Tibial artery (tissue), 4 donors: ENCODE results near the gene AATF.

Experiments
- DNase-seq, 2 donors: peaks; one replicate each; pipeline ENCODE4 v3.0.0-alpha.2; 2019
- H3K27ac ChIP-seq, 2 donors: fragments of 200-600 bp; sonication (generic) in 1 of 2; 1 replicate in 1 of 2; 2 replicates in 1 of 2; pipeline ENCODE4 v1.5.1; 2018 to 2019; ENCODE audit warnings: mild to moderate bottlenecking in 1 of 2
- H3K27me3 ChIP-seq, 2 donors: fragments of 200-600 bp; sonication (generic) in 1 of 2; one replicate each; pipeline versions ENCODE4 v1.5.1 to v1.6.0; 2016 to 2019
- H3K36me3 ChIP-seq, 3 donors: fragments of 200-600 bp; sonication (generic) in 2 of 3; one replicate each; pipeline ENCODE4 v1.5.1; 2016 to 2019; ENCODE audit warnings: mild to moderate bottlenecking in 2 of 3
- H3K4me1 ChIP-seq, 4 donors: fragments of 200-600 bp; sonication (generic) in 2 of 4; 1 replicate in 3 of 4; 2 replicates in 1 of 4; pipeline ENCODE4 v1.5.1; 2016 to 2019
- H3K4me3 ChIP-seq, 2 donors: fragments of 200-600 bp; sonication (generic) in 1 of 2; 1 replicate in 1 of 2; 2 replicates in 1 of 2; pipeline ENCODE4 v1.5.1; 2018 to 2019; ENCODE audit warnings: mild to moderate bottlenecking in 2 of 2
- H3K9me3 ChIP-seq, 3 donors: fragments of 200-600 bp; sonication (generic) in 1 of 3; one replicate each; pipeline ENCODE4 v1.5.1; 2016 to 2019
- CTCF ChIP-seq, 2 experiments: fragments of 200-600 bp in 1 of 2; fragments of 450-650 bp in 1 of 2; IDR thresholded peaks; one replicate each; pipeline ENCODE4 v1.5.1; 2017 to 2019; ENCODE audit warnings: antibody characterized with exemption in 2 of 2, mild to moderate bottlenecking in 1 of 2, moderate library complexity in 1 of 2
- intact Hi-C: fragments of 100-400 bp; cut with DNase I; formaldehyde crosslinking; loops from one replicate; pipeline ENCODE4 v1.15.0; 2023; ENCODE audit warnings: low total_unique reads

AATF gene

GRCh38 chr17:36945140-36945539 is 3.6 kb upstream of the AATF start:
- intact Hi-C loops = loop anchor here (10.0 kb wide), 1 partner anchor 350 kb away; the partner anchor contains the start of gene DHRS11
- H3K27ac ChIP-seq = no peak overlapping the region
- H3K4me1 ChIP-seq = peaks cover 0 to 30% (median 24%) of the 10 kb centered on the region in 4 donors
- no peak overlapping the region for H3K4me3 ChIP-seq
- H3K36me3 ChIP-seq = no peaks in the 10 kb centered on the region
- DNase-seq = no peak
- TF ChIP-seq CTCF (IDR thresholded peaks at IDR 0.05) = no peak
- peaks cover 7 to 75% of the 10 kb centered on the region in 2 donors for H3K27me3 ChIP-seq
- H3K9me3 ChIP-seq = no peaks in the 10 kb centered on the region

- Histone ChIP-seq H3K27ac (no peak overlapping the region), H3K4me3 (no peak overlapping the region), H3K9me3 (no peaks in the 10 kb centered on the region), H3K27me3 (peaks cover 7 to 65% of the 10 kb centered on the region in 2 donors), H3K4me1 (peaks cover 0 to 40% (median 27%) of the 10 kb centered on the region in 4 donors), H3K36me3 (no peaks in the 10 kb centered on the region)
- intact Hi-C loops = loop anchor here (10.0 kb wide), 1 partner anchor 351 kb away; the partner anchor contains the start of gene DHRS11
- DNase-seq = no peak
- TF ChIP-seq CTCF (IDR thresholded peaks at IDR 0.05) = no peak
Observed at GRCh38 chr17:36945959-36946725, 2.6 kb upstream of the AATF start.

- TF ChIP-seq CTCF (IDR thresholded peaks at IDR 0.05) = no peak
- Histone ChIP-seq H3K9me3 (no peaks in the 10 kb centered on the region), H3K4me3 (no peak overlapping the region), H3K36me3 (no peaks in the 10 kb centered on the region), H3K4me1 (peaks cover 0 to 44% (median 27%) of the 10 kb centered on the region in 4 donors), H3K27me3 (peaks cover 7 to 59% of the 10 kb centered on the region in 2 donors), H3K27ac (no peak overlapping the region)
- intact Hi-C loops = loop anchor here (10.0 kb wide), 1 partner anchor 352 kb away; the partner anchor contains the start of gene DHRS11
- DNase-seq = no peak
Observed at GRCh38 chr17:36946726-36947091, 2.0 kb upstream of the AATF start.

- peaks cover 6 to 14% (median 8%) of the 10 kb centered on the region in 3 donors for H3K36me3 ChIP-seq
- peaks cover 0 to 31% (median 18%) of the 10 kb centered on the region in 4 donors for H3K4me1 ChIP-seq
- peak overlapping the region; percentile 91 to 95 for H3K4me3 ChIP-seq
- H3K27ac ChIP-seq = peak overlapping the region; percentile 89 to 95
- H3K27me3 ChIP-seq = peaks cover 2 to 45% of the 10 kb centered on the region in 2 donors
- DNase-seq = no peak
- no peaks in the 10 kb centered on the region for H3K9me3 ChIP-seq
- intact Hi-C loops = loop anchor here (10.0 kb wide), 1 partner anchor 353 kb away; the partner anchor contains the start of gene DHRS11
- TF ChIP-seq CTCF (IDR thresholded peaks at IDR 0.05) = no peak
Observed at GRCh38 chr17:36947922-36948716, 635 bp upstream of the AATF start.

GRCh38 chr17:36949461-36949927 is 740 bp downstream of the AATF start:
- Histone ChIP-seq H3K27ac (peak overlapping the region; percentile 89 to 95), H3K4me1 (peaks cover 0 to 27% (median 18%) of the 10 kb centered on the region in 4 donors), H3K36me3 (peaks cover 20 to 28% (median 22%) of the 10 kb centered on the region in 3 donors), H3K27me3 (peaks cover 0 to 31% of the 10 kb centered on the region in 2 donors), H3K4me3 (peak overlapping the region; percentile 91 to 95), H3K9me3 (no peaks in the 10 kb centered on the region)
- no peak for TF ChIP-seq CTCF (IDR thresholded peaks at IDR 0.05)
- DNase-seq = no peak
- intact Hi-C loops = loop anchor here (10.0 kb wide), 1 partner anchor 355 kb away; the partner anchor contains the start of gene DHRS11
